Vagina (tissue), 2 donors: ENCODE data around the gene ADPRHL1. TPM values are rescaled to one million over a fixed set of nuclear protein-coding genes. Genes with fewer than 3 reads are reported as not detected.

Experiments used
- DNase-seq, 2 donors: peaks; one replicate each; pipeline ENCODE4 v3.0.0-alpha.2; 2017; ENCODE audit errors: extremely low spot score in 2 of 2
- H3K27ac ChIP-seq: fragments of 200-600 bp; sonication (generic); one replicate; pipeline ENCODE4 v1.5.1; 2019
- H3K27me3 ChIP-seq: fragments of 200-600 bp; sonication (generic); one replicate; pipeline ENCODE4 v1.5.1; 2019
- H3K36me3 ChIP-seq, 2 donors: fragments of 200-600 bp; sonication (generic); one replicate each; pipeline ENCODE4 v1.5.1; 2017 to 2019
- H3K4me1 ChIP-seq: fragments of 200-600 bp; sonication (generic); one replicate; pipeline ENCODE4 v1.5.1; 2019
- H3K4me3 ChIP-seq, 2 donors: fragments of 200-600 bp; sonication (generic); 1 replicate in 1 of 2; 2 replicates in 1 of 2; pipeline ENCODE4 v1.5.1; 2016 to 2019
- H3K9me3 ChIP-seq: fragments of 200-600 bp; sonication (generic); one replicate; pipeline ENCODE4 v1.5.1; 2019
- POLR2A ChIP-seq, 2 donors: fragments of 450-650 bp; IDR thresholded peaks; one replicate each; pipeline ENCODE4 v1.6.1; 2017; ENCODE audit warnings: antibody characterized with exemption in 2 of 2, mild to moderate bottlenecking in 2 of 2, moderate library complexity in 2 of 2
- POLR2AphosphoS5 ChIP-seq, 2 donors: sonication (generic); formaldehyde crosslinking; IDR thresholded peaks; one replicate each; pipeline ENCODE4 v1.9.0; 2017; ENCODE audit warnings: antibody characterized with exemption in 2 of 2, mild to moderate bottlenecking in 2 of 2, low read depth in 1 of 2; ENCODE audit not compliant: insufficient read depth in 1 of 2
- intact Hi-C: fragments of 100-400 bp; cut with DNase I; formaldehyde crosslinking; loops from one replicate; pipeline ENCODE4 v1.15.1; 2023
- total RNA-seq: library from RNA; depleted of rRNA; stranded (reverse); fragments of >200 nt; gene quantifications from one replicate; pipeline ENCODE4 v1.2.3, GENCODE V29; 2016
- TF ChIP-seq, protein P1 (sequence below), 3 experiments: fragments of 450-650 bp in 2 of 3; fragments of 200-600 bp in 1 of 3; sonication (generic) in 1 of 3; IDR thresholded peaks; one replicate each; pipeline ENCODE4 v1.5.1; 2017 to 2019; ENCODE audit warnings: antibody characterized with exemption in 3 of 3, mild to moderate bottlenecking in 2 of 3, moderate library complexity in 2 of 3

ADPRHL1 gene
- total RNA-seq, 1 donor from 2014 or later: 1.7 TPM

DNA sequence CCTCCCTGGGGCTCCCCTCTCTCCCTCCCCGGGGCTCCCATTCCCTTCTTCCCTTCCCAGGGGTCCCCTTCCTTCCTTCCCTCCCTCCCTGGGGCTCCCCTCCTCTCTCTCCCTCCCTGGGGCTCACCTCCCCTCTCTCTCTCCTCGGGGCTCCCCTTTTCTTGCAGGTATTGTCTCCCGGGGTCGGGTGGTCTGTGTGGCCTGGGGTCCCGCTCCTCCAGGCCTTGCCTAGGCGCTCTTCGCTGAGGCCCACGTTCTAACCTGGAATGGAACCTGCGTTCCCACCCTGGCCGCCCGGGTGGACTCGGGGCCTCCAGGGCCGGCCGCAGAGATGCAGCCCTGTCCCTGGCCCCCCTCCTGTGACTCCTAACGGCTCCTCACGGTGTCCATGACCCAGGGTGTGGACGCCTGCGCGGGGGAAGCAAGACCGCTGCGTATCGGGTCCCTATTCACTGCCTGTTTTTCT, 38.2 kb upstream of the ADPRHL1 start:
- Histone ChIP-seq H3K36me3 (peaks cover 0 to 11% of the 10 kb centered on the region in 2 donors), H3K27ac (peak overlapping the region; percentile 83), H3K9me3 (no peaks in the 10 kb centered on the region), H3K4me1 (peaks cover 72% of the 10 kb centered on the region), H3K4me3 (peak overlapping the region; percentile 84 to 93), H3K27me3 (no peaks in the 10 kb centered on the region)
- no peak for DNase-seq
- intact Hi-C loops: no loop called here
- TF ChIP-seq POLR2A (IDR thresholded peaks at IDR 0.05) (no peak), POLR2AphosphoS5 (IDR thresholded peaks at IDR 0.05; ENCODE audit: insufficient read depth in 1 of 2, low read depth in 1 of 2) (no peak)
- TF ChIP-seq, protein P1, sequence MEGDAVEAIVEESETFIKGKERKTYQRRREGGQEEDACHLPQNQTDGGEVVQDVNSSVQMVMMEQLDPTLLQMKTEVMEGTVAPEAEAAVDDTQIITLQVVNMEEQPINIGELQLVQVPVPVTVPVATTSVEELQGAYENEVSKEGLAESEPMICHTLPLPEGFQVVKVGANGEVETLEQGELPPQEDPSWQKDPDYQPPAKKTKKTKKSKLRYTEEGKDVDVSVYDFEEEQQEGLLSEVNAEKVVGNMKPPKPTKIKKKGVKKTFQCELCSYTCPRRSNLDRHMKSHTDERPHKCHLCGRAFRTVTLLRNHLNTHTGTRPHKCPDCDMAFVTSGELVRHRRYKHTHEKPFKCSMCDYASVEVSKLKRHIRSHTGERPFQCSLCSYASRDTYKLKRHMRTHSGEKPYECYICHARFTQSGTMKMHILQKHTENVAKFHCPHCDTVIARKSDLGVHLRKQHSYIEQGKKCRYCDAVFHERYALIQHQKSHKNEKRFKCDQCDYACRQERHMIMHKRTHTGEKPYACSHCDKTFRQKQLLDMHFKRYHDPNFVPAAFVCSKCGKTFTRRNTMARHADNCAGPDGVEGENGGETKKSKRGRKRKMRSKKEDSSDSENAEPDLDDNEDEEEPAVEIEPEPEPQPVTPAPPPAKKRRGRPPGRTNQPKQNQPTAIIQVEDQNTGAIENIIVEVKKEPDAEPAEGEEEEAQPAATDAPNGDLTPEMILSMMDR (IDR thresholded peaks at IDR 0.05): no peak

DNA sequence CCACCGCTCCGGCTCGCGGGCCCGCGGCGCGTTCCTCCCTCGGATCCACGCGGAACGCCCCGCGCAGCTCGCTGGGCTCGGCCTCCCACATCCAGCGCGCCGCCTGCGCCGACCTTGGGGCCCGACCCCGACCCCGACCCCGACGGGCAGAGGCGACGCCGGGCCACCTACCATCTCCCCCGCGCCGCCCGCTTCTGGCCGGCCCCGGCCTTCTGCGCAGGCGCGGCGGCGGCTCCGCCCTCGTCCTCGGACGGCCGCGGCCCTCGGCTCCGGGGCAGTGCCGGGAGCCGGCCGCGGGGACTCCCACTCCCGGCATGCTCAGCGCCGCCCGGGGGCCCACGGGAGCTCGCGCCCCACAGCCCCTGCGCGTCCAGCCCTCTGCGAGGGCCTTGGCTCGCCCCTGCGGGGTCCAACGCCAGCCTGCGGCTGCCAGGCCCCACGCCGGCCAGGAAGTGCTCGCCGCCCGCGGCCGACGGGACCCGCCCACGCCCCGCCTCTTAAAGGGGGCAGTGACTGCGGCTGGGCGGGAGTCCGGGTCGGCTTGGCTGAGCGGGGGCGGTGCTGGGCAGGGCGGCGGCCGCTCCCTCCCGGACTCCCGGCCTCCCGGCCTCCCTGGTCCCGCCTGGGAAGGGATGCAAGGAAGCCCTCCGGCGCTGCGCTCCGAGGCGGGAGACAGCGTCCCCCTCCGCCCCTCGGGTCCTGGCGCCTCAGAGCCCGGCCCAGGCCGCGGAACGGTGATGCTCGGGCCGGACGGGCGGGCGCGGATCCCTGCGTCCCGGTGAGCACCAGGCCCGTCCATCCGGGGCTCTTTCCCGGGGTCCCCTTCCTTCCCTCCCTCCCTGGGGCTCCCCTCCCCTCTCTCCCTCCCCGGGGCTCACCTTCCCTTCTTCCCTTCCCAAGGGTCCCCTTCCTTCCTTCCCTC, 37.5 kb upstream of the ADPRHL1 start, which contains the start of gene DCUN1D2:
Gene DCUN1D2 (minus strand): TSS at position 216 of the 922 bp plus-strand sequence. CDS start 42 bp downstream, at position 174.
- peaks cover 0 to 4% of the 10 kb centered on the region in 2 donors for H3K36me3 ChIP-seq
- intact Hi-C loops: no loop called here
- peak in 1 of 2 donors; percentile 95 for DNase-seq
- peak in 1 of 2 donors; percentile 75 for TF ChIP-seq POLR2AphosphoS5 (IDR thresholded peaks at IDR 0.05; ENCODE audit: insufficient read depth in 1 of 2, low read depth in 1 of 2)
- TF ChIP-seq, protein P1 (IDR thresholded peaks at IDR 0.05): no peak
- TF ChIP-seq POLR2A (IDR thresholded peaks at IDR 0.05): peak in 1 of 2 donors; percentile 91
- no peaks in the 10 kb centered on the region for H3K27me3 ChIP-seq
- no peaks in the 10 kb centered on the region for H3K9me3 ChIP-seq
- H3K4me1 ChIP-seq: peaks cover 65% of the 10 kb centered on the region
- peak within 1 kb of the TSS; percentile 83 for H3K27ac ChIP-seq
- H3K4me3 ChIP-seq: peak within 1 kb of the TSS; percentile 84 to 93

DNA sequence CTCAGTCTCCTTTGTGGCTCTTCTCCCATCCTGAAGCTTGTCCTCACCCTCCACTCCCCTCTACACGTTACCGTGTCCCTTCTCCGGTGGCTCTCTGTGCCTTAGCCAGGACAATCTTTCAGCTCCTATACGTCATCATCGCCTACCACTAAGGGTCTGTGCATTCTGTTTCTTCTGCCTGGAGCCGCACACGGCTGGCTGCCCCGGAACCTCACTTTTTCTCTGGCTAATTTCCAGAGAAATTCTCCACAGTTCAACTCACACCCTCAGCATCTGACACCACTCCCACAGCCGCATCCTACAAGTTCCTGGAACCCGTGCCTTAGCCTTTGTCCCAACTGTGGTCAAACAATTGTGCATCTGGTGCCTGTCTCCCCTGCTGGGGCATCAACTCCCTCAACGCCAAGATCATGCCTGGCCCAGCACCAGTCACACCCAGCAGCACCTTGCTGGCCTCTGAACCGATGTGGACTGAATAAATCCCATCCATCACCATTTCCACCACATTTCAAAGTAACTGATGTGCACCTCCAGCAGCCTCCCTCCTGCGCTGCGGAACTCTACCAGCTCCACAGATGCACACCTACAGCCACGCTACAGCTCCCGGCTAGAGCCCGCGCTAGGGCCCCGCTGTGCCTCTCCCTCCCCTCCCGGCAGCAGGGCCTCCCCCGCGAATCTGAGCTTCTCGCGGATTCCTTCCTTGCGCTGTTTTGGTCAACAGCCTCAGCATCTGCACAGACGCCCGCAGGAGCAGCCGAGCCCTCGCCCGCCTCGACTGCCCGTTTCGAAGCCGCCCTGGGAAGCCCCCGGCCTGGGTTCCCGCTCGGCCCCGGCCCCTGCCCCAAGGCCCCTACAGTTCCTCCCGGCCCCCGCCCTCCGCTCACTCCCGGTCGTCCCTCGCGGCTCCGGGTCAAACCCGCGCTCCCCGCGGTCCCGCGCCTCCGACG, 36.5 kb upstream of the ADPRHL1 start:
- peak overlapping the region; percentile 70 for H3K27ac ChIP-seq
- peak overlapping the region; percentile 84 to 93 for H3K4me3 ChIP-seq
- TF ChIP-seq, protein P1 (IDR thresholded peaks at IDR 0.05): no peak
- TF ChIP-seq POLR2A (IDR thresholded peaks at IDR 0.05) (no peak), POLR2AphosphoS5 (IDR thresholded peaks at IDR 0.05; ENCODE audit: insufficient read depth in 1 of 2, low read depth in 1 of 2) (no peak)
- H3K27me3 ChIP-seq: no peaks in the 10 kb centered on the region
- intact Hi-C loops: no loop called here
- no peak for DNase-seq
- H3K36me3 ChIP-seq: no peaks in the 10 kb centered on the region
- peaks cover 56% of the 10 kb centered on the region for H3K4me1 ChIP-seq
- no peaks in the 10 kb centered on the region for H3K9me3 ChIP-seq

DNA sequence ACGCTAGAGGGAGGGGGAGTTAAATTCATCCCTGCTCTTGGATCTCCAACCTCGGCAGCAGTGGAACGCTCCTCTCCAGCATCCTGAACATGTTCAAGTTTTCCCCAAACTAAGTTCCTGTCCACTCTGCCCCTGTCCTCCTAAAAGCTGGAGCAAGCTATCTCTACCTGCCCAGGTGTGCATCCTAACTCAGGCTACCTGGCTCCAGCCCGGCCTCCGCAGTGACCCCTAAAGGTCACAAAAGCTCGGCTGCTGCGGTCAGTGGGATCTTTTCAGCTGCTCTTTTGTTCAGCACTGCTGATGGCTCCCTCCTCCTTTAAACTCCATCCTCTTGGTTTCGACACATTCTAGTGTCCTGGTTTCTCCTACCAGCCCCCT, 35.9 kb upstream of the ADPRHL1 start:
- Histone ChIP-seq H3K9me3 (no peaks in the 10 kb centered on the region), H3K27me3 (no peaks in the 10 kb centered on the region), H3K36me3 (no peaks in the 10 kb centered on the region), H3K4me1 (peaks cover 52% of the 10 kb centered on the region), H3K4me3 (peak overlapping the region; percentile 84 to 93), H3K27ac (peak overlapping the region; percentile 70)
- TF ChIP-seq POLR2A (IDR thresholded peaks at IDR 0.05): no peak
- TF ChIP-seq, protein P1 (IDR thresholded peaks at IDR 0.05): no peak
- TF ChIP-seq POLR2AphosphoS5 (IDR thresholded peaks at IDR 0.05; ENCODE audit: insufficient read depth in 1 of 2, low read depth in 1 of 2): no peak
- intact Hi-C loops: no loop called here
- DNase-seq: no peak
